GM18505 (cell line): ENCODE data around the gene IRF2.

ENCODE experiments used
- ATAC-seq: cut with Tn5 transposase; IDR thresholded peaks from one replicate; pipeline ENCODE4 v1.9.1; 2021; ENCODE audit not compliant: unreplicated experiment
- POLR2A ChIP-seq: IDR thresholded peaks from 4 replicates; pipeline ENCODE4 v1.6.1; 2011; ENCODE audit warnings: borderline replicate concordance; ENCODE audit not compliant: insufficient read depth, insufficient read length; ENCODE audit errors: extremely low read depth

The IRF2 gene

GRCh38 chr4:184474263-184475095 lies at the start of gene IRF2:
TSS of gene IRF2 (minus strand) at chr4:184474550. CDS start at chr4:184429064, 45,486 bp downstream.
- ATAC-seq, result peak; percentile 62
- peak; percentile 64 for TF ChIP-seq POLR2A

- TF ChIP-seq POLR2A, result no peak
- no peak for ATAC-seq
Observed at GRCh38 chr4:184515606-184516005, 41.3 kb upstream of the IRF2 start.

DNA sequence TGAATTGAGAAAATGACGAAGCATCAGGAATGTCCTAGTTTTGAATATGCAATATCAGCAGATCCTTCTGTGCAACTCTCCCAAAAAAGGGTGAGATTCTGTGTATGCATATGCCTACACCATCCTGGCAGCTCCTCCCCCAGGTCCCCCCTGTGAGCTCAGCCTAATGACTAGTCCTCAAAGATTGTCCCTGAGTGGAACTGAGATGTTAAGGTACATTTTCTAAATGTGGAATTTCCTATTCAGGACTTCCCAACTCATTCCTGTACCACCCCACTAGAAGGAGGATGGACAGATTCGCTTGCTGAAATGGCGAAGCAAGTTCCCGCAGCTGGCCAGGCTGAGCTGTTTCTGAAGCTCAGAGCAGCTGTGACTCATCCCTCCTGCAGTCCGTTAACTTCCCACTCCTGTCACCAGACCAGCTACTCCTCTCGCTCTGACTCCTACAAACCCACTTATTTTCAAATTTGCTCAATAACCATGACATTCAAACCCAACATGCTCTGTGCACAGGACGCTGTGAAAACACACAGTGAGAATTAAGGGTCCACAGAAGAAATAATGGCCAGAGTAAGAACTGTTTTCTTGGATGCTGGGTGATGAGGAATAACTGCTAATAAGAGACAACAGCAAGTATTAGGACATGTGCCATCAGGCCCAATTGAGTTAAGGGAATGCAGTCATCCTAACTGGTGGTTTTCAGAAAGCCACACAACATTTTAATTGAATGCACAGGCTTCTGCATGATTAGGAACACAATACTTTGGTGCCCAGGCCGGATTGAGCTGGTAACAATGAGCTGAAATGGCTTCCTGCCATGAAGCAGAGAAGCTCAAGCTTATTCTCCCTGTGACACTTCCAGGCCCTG lies 40.0 kb upstream of the IRF2 start:
- no peak for TF ChIP-seq POLR2A
- peak; percentile 98 for ATAC-seq

GRCh38 chr4:184513802-184514120 lies 39.4 kb upstream of the IRF2 start:
- no peak for ATAC-seq
- TF ChIP-seq POLR2A, result no peak

- no peak for ATAC-seq
Observed at GRCh38 chr4:184511156-184511555, 36.8 kb upstream of the IRF2 start.

GRCh38 chr4:184510401-184510800 lies 36.1 kb upstream of the IRF2 start:
- no peak for TF ChIP-seq POLR2A
- no peak for ATAC-seq

More at GRCh38 chr4:184511156-184511555, 36.8 kb upstream of the IRF2 start:
- TF ChIP-seq POLR2A, result no peak

GRCh38 chr4:184506527-184507121 lies 32.3 kb upstream of the IRF2 start:
- ATAC-seq, result peak; percentile 97
- peak; percentile 48 for TF ChIP-seq POLR2A

DNA sequence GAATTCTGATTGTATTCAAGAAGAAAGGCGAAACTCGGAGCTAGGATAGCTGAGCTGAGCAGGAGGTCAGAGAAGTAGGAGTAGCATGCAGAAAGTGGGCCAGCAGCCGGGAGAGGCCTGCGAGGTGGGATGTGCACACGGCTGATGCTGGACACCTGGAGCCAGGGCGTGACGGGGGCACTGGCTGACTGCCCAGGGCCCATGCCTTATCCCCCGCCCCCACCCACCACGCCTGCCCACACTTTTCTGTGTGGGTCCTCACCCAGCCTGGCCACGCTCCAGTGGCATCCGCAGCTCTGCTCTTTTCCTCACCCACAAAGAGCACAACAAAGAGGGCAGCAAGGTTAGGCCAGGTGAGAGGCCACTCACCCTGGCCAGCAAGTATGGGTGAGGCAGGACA lies 30.0 kb upstream of the IRF2 start:
- TF ChIP-seq POLR2A, result no peak
- ATAC-seq, result no peak

GRCh38 chr4:184503869-184504300 lies 29.5 kb upstream of the IRF2 start:
- no peak for ATAC-seq
- no peak for TF ChIP-seq POLR2A

GRCh38 chr4:184500748-184501589 lies 26.6 kb upstream of the IRF2 start:
- no peak for ATAC-seq
- TF ChIP-seq POLR2A, result no peak

GRCh38 chr4:184499996-184500395 lies 25.6 kb upstream of the IRF2 start:
- ATAC-seq, result no peak
- no peak for TF ChIP-seq POLR2A

DNA sequence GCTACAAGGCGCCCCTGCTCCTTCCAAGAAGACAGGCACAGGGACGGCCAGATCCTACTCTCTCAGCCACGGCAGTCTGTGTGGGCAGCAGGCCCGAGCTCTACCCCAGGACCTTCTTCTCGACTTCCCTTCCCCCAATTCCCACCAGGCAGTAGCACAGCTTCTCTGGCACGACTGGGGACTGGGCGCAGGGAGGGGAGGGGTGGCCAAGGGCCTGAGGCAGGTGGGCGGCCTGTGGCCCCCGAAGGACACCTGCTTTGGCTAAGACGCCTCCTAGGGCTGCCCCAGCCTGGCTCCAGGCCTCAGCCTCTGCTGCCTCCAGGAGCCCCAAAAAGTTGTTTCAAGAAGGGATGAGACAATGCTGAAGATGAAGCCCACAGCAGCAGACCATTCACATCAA lies 24.2 kb upstream of the IRF2 start:
- no peak for TF ChIP-seq POLR2A
- ATAC-seq, result no peak

GRCh38 chr4:184489771-184490170 lies 15.4 kb upstream of the IRF2 start:
- no peak for ATAC-seq
- no peak for TF ChIP-seq POLR2A

DNA sequence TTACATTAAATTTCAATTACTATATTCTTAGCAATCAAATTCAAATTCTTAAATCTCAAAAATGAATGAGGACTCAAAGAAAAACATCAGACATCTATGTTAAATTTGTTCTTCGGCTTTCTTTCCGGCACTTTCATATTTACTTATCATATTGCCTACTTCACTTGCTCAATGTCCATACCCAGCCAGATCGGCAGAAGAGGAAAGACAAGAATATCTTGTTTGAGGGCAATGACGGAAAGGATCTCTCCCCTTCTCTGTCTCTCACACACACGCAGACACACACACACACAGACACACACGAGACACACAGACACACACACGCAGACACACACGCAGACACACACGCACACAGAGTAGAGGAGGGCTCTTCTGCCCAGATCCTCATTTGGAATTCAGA lies 13.2 kb upstream of the IRF2 start:
- no peak for ATAC-seq
- TF ChIP-seq POLR2A, result no peak

GRCh38 chr4:184485279-184485678 lies 10.9 kb upstream of the IRF2 start:
- ATAC-seq, result no peak
- TF ChIP-seq POLR2A, result no peak
